ENCODE data around the gene KLHL12. TPM values are rescaled to one million over a fixed set of nuclear protein-coding genes. Genes with fewer than 3 reads are reported as not detected.

KLHL12 gene
- total and polyA plus RNA-seq, 10 of the 15 experiments (the other 5 are each of a cell fraction or from before 2014, with no cell fraction given), result 16.0 to 53.8 (median 30.3) TPM

DNA sequence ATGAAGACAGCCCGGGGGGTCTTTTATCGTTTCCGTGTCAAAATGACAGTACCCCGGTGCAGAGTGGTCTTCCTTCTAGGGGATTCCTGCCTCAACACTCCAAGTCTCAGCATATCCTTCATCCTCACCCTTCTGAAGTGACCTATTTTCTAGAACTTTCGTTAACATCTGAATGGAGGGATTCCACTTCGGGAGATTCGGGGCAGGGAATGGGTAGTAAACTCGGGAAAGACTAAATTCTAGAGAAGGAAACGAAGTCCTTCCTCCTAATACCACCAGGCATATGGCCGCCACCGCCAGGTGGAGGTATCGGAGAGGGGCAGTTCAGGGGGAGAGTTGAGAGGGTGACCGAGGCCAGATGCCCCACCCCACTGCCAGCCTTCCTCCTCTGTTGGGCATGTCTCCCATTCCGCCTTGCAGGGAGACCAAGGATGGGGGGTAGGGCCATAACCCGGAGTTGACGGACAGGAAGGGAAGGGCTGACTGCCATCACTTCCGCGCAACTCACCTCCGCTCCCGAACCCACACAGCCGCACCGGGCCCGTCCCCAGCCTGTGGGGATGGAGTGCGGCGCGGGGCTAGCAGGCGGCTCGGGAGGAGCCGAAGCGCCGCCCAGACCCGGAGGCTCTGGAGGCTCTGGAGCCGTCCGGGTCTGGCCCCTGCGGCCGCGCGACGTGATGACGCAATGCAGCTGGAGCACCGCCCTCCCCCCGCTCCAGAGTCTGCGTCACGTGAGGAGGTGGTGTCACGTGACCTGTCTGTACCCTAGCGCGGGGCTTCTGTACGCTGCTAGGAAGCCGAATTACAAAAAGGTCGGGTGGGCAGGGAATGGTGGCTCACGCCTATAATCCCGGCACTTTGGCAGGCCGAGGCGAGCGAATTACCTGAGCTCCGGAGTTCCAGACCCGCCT lies at the start of gene KLHL12 (continued):
- no peak for TF ChIP-seq CHD1 (IDR thresholded peaks at IDR 0.05; ENCODE audit: low read depth, low read length)
- no peak for TF ChIP-seq WRNIP1 (IDR thresholded peaks at IDR 0.05; ENCODE audit: borderline replicate concordance, low read depth, low read length)
- no peak for TF ChIP-seq SREBF2 (IDR thresholded peaks at IDR 0.05; ENCODE audit: low read length)
- peak; percentile 43; the same call in 1 of the 2 replicates for TF ChIP-seq GABPA (IDR thresholded peaks at IDR 0.05; ENCODE audit: low read depth)
- no peak for TF ChIP-seq SUPT20H (IDR thresholded peaks at IDR 0.05; ENCODE audit: borderline replicate concordance, control insufficient read depth, low read depth, low read length)
- TF ChIP-seq, protein P1, sequence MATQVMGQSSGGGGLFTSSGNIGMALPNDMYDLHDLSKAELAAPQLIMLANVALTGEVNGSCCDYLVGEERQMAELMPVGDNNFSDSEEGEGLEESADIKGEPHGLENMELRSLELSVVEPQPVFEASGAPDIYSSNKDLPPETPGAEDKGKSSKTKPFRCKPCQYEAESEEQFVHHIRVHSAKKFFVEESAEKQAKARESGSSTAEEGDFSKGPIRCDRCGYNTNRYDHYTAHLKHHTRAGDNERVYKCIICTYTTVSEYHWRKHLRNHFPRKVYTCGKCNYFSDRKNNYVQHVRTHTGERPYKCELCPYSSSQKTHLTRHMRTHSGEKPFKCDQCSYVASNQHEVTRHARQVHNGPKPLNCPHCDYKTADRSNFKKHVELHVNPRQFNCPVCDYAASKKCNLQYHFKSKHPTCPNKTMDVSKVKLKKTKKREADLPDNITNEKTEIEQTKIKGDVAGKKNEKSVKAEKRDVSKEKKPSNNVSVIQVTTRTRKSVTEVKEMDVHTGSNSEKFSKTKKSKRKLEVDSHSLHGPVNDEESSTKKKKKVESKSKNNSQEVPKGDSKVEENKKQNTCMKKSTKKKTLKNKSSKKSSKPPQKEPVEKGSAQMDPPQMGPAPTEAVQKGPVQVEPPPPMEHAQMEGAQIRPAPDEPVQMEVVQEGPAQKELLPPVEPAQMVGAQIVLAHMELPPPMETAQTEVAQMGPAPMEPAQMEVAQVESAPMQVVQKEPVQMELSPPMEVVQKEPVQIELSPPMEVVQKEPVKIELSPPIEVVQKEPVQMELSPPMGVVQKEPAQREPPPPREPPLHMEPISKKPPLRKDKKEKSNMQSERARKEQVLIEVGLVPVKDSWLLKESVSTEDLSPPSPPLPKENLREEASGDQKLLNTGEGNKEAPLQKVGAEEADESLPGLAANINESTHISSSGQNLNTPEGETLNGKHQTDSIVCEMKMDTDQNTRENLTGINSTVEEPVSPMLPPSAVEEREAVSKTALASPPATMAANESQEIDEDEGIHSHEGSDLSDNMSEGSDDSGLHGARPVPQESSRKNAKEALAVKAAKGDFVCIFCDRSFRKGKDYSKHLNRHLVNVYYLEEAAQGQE (IDR thresholded peaks at IDR 0.05; ENCODE audit: low read depth, low read length), result no peak
- 0 out of 2 replicates have a peak, but pooled peaks have one; percentile 14 for TF ChIP-seq BCL11A (IDR thresholded peaks at IDR 0.05; ENCODE audit: low read depth, low read length)
- TF ChIP-seq, protein P2, sequence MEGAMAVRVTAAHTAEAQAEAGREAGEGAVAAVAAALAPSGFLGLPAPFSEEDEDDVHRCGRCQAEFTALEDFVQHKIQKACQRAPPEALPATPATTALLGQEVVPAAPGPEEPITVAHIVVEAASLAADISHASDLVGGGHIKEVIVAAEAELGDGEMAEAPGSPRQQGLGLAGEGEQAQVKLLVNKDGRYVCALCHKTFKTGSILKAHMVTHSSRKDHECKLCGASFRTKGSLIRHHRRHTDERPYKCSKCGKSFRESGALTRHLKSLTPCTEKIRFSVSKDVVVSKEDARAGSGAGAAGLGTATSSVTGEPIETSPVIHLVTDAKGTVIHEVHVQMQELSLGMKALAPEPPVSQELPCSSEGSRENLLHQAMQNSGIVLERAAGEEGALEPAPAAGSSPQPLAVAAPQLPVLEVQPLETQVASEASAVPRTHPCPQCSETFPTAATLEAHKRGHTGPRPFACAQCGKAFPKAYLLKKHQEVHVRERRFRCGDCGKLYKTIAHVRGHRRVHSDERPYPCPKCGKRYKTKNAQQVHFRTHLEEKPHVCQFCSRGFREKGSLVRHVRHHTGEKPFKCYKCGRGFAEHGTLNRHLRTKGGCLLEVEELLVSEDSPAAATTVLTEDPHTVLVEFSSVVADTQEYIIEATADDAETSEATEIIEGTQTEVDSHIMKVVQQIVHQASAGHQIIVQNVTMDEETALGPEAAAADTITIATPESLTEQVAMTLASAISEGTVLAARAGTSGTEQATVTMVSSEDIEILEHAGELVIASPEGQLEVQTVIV (IDR thresholded peaks at IDR 0.05; ENCODE audit: borderline replicate concordance, partially characterized antibody), result no peak
- TF ChIP-seq BRCA1 (IDR thresholded peaks at IDR 0.05; ENCODE audit: low read depth, low read length), result no peak
- TF ChIP-seq ZNF384 (IDR thresholded peaks at IDR 0.05; ENCODE audit: borderline replicate concordance, low read depth, low read length), result peak; percentile 74; the same call in 1 of the 2 replicates
- TF ChIP-seq, protein P3, sequence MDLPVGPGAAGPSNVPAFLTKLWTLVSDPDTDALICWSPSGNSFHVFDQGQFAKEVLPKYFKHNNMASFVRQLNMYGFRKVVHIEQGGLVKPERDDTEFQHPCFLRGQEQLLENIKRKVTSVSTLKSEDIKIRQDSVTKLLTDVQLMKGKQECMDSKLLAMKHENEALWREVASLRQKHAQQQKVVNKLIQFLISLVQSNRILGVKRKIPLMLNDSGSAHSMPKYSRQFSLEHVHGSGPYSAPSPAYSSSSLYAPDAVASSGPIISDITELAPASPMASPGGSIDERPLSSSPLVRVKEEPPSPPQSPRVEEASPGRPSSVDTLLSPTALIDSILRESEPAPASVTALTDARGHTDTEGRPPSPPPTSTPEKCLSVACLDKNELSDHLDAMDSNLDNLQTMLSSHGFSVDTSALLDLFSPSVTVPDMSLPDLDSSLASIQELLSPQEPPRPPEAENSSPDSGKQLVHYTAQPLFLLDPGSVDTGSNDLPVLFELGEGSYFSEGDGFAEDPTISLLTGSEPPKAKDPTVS (IDR thresholded peaks at IDR 0.05; ENCODE audit: low read depth, low read length), result no peak
- TF ChIP-seq CBFB (IDR thresholded peaks at IDR 0.05; ENCODE audit: low read depth), result no peak
- TF ChIP-seq CBX3 (IDR thresholded peaks at IDR 0.05; ENCODE audit: borderline replicate concordance, low read depth), result no peak
- TF ChIP-seq EGR1 (IDR thresholded peaks at IDR 0.05; ENCODE audit: borderline replicate concordance in 1 of 2, low read depth in 2 of 2, low read length in 2 of 2), result peak; percentile 31 to 69; a peak in 1 of 3 replicates
- TF ChIP-seq YBX1 (IDR thresholded peaks at IDR 0.05), result no peak
- no peak for TF ChIP-seq EZH2 (IDR thresholded peaks at IDR 0.05; ENCODE audit: borderline replicate concordance, control insufficient read depth, low read depth, low read length)
- no peak for TF ChIP-seq MYC (IDR thresholded peaks at IDR 0.05; ENCODE audit: insufficient read depth, insufficient read length, insufficient replicate concordance, low read length, severe bottlenecking)
